Left ventricle myocardium inferior (tissue), 1 donor: Measurements from ENCODE around the gene TYW5. TPM values are rescaled to one million over a fixed set of nuclear protein-coding genes. Genes with fewer than 3 reads are reported as not detected.

Experiments used
- DNase-seq: peaks from one replicate; pipeline ENCODE4 v3.0.0-alpha.2; 2020
- H3K27ac ChIP-seq: fragments of 200-600 bp; replicated peaks from 2 replicates; pipeline ENCODE4 v1.8.0; 2021
- H3K27me3 ChIP-seq: fragments of 200-600 bp; 2 replicates; pipeline ENCODE4 v1.8.0; 2021; ENCODE audit warnings: low read depth
- H3K36me3 ChIP-seq: fragments of 200-600 bp; 2 replicates; pipeline ENCODE4 v1.8.0; 2021
- H3K4me1 ChIP-seq: fragments of 200-600 bp; 2 replicates; pipeline ENCODE4 v1.8.0; 2021
- H3K4me3 ChIP-seq: fragments of 200-600 bp; 2 replicates; pipeline ENCODE4 v1.8.0; 2021; ENCODE audit warnings: mild to moderate bottlenecking, moderate library complexity
- H3K9me3 ChIP-seq: fragments of 200-600 bp; replicated peaks from 2 replicates; pipeline ENCODE4 v1.8.0; 2021
- intact Hi-C: fragments of 100-400 bp; cut with micrococcal nuclease; formaldehyde crosslinking; loops from one replicate; pipeline ENCODE4 v1.11.0; 2022
- total RNA-seq: library from RNA; stranded (reverse); fragmentation: NEBNext Ultra II Directional; extraction: Animal tissue kit (Norgen Biotek cat#: 25700); gene quantifications from one replicate; pipeline ENCODE4 v1.2.1, GENCODE V29; 2021
- TF ChIP-seq, protein P1 (sequence below): fragments of 200-600 bp; IDR thresholded peaks from 2 replicates; pipeline ENCODE4 v1.8.0; 2021; ENCODE audit warnings: antibody characterized with exemption, mild to moderate bottlenecking, borderline replicate concordance
- donor health status: DM: no; HTN: yes; CAD: no; lungs with severe emphysema.

The TYW5 gene
- total RNA-seq, 1 donor from 2014 or later = 2.9 TPM

DNA sequence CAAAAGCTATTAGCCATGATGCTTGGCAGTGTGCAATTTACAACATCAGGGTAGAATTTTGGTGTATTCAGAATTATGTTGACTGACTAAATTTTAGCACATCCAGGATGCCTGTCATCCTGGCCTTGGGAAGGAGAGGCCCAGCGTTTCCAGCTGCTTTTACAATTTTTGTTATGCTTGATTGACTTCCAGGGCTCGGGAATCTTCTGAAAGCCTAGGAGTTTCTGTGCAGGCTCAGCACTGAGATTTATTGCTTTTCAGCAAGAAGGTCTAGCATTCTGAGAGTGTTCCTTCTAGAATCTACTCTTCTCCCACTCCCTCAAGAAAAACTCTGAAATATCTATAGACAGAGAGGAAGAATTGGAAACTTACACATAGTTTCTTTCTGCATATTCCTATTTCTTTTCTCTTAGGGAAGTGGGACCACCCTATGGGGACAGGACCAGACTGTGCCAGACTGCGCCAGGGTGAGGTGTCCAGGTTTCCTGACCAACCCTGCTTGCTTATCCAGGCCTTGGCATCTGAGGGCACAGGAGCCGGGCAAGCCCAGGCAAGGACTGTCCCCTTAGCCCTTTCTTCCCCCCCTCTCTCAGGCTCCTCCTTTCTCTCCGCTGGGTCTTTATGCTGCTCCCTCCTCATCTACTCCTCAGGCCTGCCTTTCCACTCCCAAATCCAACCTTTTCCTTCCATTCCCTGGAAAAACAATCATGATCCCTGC is 27.0 kb upstream of the TYW5 start:
- Histone ChIP-seq H3K9me3 (no peaks in the 10 kb centered on the region), H3K27ac (no peak overlapping the region), H3K27me3 (no peaks in the 10 kb centered on the region), H3K36me3 (no peaks in the 10 kb centered on the region), H3K4me1 (peaks cover 11% of the 10 kb centered on the region), H3K4me3 (no peak overlapping the region)
- intact Hi-C loops = loop anchor here (5.0 kb wide), 1 partner anchor 500 kb away; no protein-coding TSS in a partner anchor
- no peak for DNase-seq
- TF ChIP-seq, protein P1, sequence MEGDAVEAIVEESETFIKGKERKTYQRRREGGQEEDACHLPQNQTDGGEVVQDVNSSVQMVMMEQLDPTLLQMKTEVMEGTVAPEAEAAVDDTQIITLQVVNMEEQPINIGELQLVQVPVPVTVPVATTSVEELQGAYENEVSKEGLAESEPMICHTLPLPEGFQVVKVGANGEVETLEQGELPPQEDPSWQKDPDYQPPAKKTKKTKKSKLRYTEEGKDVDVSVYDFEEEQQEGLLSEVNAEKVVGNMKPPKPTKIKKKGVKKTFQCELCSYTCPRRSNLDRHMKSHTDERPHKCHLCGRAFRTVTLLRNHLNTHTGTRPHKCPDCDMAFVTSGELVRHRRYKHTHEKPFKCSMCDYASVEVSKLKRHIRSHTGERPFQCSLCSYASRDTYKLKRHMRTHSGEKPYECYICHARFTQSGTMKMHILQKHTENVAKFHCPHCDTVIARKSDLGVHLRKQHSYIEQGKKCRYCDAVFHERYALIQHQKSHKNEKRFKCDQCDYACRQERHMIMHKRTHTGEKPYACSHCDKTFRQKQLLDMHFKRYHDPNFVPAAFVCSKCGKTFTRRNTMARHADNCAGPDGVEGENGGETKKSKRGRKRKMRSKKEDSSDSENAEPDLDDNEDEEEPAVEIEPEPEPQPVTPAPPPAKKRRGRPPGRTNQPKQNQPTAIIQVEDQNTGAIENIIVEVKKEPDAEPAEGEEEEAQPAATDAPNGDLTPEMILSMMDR = no peak

DNA sequence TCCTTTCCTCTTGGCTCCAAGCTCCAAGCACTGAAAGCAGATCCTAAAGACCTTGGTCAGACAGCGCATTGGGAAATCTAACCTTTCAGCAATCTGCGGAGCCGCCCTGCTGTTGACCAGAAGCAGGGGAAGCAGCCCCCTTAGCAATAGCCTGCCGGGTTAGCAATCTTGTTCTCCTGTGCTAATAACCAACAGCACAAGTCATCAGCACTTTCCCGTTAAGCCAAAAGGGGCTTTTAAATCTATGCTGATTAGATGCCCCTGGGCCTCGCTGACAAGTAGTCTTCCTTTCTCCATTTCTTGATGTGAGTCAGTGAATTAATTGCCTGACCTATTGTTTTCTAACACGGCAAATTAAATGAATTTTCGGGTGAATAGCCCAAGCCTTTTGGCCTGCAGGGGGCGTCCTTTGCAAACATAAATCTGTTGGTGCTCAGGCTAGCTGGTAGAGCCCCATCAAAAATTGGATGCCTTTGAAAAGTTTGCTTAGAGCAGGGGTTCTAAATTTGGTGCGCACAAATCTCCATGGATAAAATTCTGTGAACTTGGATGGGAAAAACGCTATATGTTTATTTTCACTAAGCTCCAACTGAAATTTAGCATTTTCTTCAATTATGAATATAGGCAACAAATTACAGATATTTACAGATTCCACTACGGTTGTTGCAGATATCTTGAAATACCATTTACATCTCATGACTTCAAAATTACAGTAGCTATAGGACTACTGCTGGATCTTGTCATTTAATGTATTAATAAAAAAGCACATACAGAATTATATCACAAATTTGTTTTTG is 24.7 kb upstream of the TYW5 start:
- no peaks in the 10 kb centered on the region for H3K27me3 ChIP-seq
- peak; percentile 84 for DNase-seq
- TF ChIP-seq, protein P1 = peak; percentile 90
- intact Hi-C loops = loop anchor here (5.0 to 10.0 kb wide), 2 partner anchors 502 to 715 kb away; no protein-coding TSS in a partner anchor
- H3K36me3 ChIP-seq = no peaks in the 10 kb centered on the region
- no peak overlapping the region for H3K27ac ChIP-seq
- H3K4me1 ChIP-seq = peaks cover 9% of the 10 kb centered on the region
- H3K9me3 ChIP-seq = no peaks in the 10 kb centered on the region
- peak overlapping the region; percentile 37 for H3K4me3 ChIP-seq

DNA sequence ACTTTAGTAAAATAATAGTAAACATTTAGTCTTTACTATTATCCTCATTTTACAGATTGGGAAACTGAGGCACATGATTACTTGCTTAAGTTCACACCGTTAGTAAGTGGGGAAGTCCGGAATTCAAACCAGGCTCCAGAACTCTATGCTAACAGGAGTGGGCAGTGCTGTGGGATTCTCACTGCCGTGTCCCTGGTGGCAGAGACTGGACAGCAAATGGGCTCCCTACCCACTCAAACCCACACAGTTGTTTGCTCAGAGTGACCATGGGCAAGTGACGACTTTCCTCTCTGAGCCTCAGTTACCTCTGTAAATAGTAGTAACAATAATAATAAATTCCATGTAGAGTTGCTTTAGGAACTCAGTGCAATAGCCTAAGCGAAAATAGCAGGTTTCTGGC is 24.1 kb upstream of the TYW5 start:
- Histone ChIP-seq H3K9me3 (no peaks in the 10 kb centered on the region), H3K4me3 (peak overlapping the region; percentile 37), H3K36me3 (peaks cover 2% of the 10 kb centered on the region), H3K4me1 (peaks cover 9% of the 10 kb centered on the region), H3K27me3 (no peaks in the 10 kb centered on the region), H3K27ac (no peak overlapping the region)
- DNase-seq = no peak
- TF ChIP-seq, protein P1 = no peak
- intact Hi-C loops = loop anchor here (10.0 kb wide), 1 partner anchor 715 kb away; no protein-coding TSS in a partner anchor

DNA sequence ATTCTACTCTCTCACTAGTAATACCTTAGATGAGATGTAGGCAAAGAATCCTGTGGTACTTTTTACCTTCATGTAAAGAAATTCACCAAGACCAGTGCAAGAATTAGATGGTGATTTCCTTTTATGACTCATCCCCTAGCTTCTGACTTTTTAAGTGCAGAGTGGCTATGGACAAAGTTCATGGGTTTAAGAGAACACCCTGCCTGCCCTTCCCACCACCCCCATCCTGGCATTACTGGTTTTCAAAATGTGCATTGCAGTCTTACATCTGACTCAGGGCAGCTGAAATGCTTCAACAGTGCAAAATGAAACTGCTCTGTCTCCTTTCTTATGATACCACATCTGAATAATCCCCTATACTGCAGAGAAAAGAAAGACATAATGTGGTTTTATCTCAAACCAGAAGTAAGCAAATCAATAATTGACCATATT is 22.7 kb upstream of the TYW5 start:
- H3K27ac ChIP-seq = no peak overlapping the region
- no peaks in the 10 kb centered on the region for H3K9me3 ChIP-seq
- no peak overlapping the region for H3K4me3 ChIP-seq
- no peaks in the 10 kb centered on the region for H3K27me3 ChIP-seq
- H3K4me1 ChIP-seq = peaks cover 9% of the 10 kb centered on the region
- DNase-seq = no peak
- H3K36me3 ChIP-seq = peaks cover 2% of the 10 kb centered on the region
- TF ChIP-seq, protein P1 = no peak
- intact Hi-C loops = loop anchor here (10.0 kb wide), 1 partner anchor 717 kb away; no protein-coding TSS in a partner anchor

DNA sequence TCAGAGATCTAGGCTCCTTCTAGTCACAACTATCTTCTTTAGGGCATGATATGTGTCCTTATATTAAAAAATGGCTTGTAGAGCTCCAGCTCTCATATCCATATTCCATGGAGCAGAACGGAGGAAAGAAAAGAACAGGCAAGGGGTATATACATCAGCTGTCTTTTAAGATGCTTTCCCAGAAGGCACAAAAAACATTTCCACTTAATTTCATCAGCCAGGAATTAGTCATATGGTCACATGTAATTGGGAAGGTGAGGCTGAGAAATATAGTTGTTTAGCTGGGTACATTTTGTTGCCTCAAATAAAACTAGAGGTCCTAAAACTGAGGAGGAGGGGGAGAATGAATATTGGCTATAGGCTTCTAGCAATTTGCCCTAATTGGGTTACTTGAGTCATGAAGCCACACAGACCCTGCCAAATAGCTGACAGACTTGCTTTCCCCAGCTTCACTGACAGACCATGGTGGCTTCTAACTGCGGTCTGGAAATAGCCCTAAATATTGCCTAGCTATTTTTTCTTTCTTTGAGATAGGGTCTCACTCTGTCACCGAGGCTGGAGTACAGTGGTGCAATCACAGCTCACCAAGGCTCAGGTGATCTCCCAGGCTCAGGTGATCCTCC is 20.1 kb upstream of the TYW5 start:
- intact Hi-C loops = loop anchor here (10.0 kb wide), 1 partner anchor 719 kb away; no protein-coding TSS in a partner anchor
- no peak for DNase-seq
- no peaks in the 10 kb centered on the region for H3K27me3 ChIP-seq
- no peaks in the 10 kb centered on the region for H3K9me3 ChIP-seq
- peaks cover 9% of the 10 kb centered on the region for H3K4me1 ChIP-seq
- H3K4me3 ChIP-seq = no peak overlapping the region
- H3K27ac ChIP-seq = no peak overlapping the region
- TF ChIP-seq, protein P1 = no peak
- peaks cover 2% of the 10 kb centered on the region for H3K36me3 ChIP-seq
